K562 (cell line): ENCODE results near the gene LMNB1. TPM values are rescaled to one million over a fixed set of nuclear protein-coding genes. Genes with fewer than 3 reads are reported as not detected.

Experiments used
- BDP1 ChIP-seq: IDR thresholded peaks from 3 replicates; pipeline ENCODE4 v1.6.1; 2011; ENCODE audit not compliant: insufficient read length, insufficient read depth
- HNRNPH1 ChIP-seq: fragments of 200-400 bp; formaldehyde crosslinking; optimal IDR thresholded peaks from 2 replicates; pipeline ENCODE3; 2017; ENCODE audit warnings: low read depth, mild to moderate bottlenecking, low read length, moderate library complexity
- HNRNPK ChIP-seq: fragments of 200-400 bp; formaldehyde crosslinking; IDR thresholded peaks from one replicate; pipeline ENCODE4 v1.6.1; 2018; ENCODE audit warnings: mild to moderate bottlenecking, low read depth, low read length; ENCODE audit not compliant: poor library complexity, severe bottlenecking
- MAFF ChIP-seq: IDR thresholded peaks from 2 replicates; pipeline ENCODE4 v1.6.1; 2012; ENCODE audit warnings: low read length, improper control_type of control experiment
- PCBP1 ChIP-seq: fragments of 200-400 bp; formaldehyde crosslinking; IDR thresholded peaks from 2 replicates; pipeline ENCODE4 v1.6.1; 2018; ENCODE audit warnings: mild to moderate bottlenecking, low read depth, low read length; ENCODE audit not compliant: poor library complexity, severe bottlenecking
- SMARCA4 ChIP-seq: fragments of 450-650 bp; IDR thresholded peaks from 2 replicates; pipeline ENCODE4 v1.6.1; 2016
- TRIM24 ChIP-seq, 2 experiments: fragments of 450-650 bp; IDR thresholded peaks; 2 replicates each; pipeline ENCODE4 v1.6.1; 2016
- polyA plus RNA-seq, 8 experiments: library from polyadenylated mRNA; depleted of rRNA in 4 of 8; stranded (reverse) in 5 of 8; unstranded in 3 of 8; fragments of >200 nt; fragmentation: Nextera tagmentation in 2 of 8; fragmentation: Illumina TruSeq in 1 of 8; extraction: Ambion mirVana in 2 of 8; extraction: Trizol in 1 of 8; gene quantifications; 2 replicates each; pipeline versions ENCODE4 v1.2.1 to v1.2.3, GENCODE V29; 2011 to 2014; ENCODE audit warnings: inconsistent platforms in 1 of 8, missing spikeins in 1 of 8
- total RNA-seq, 7 experiments: library from RNA; depleted of rRNA in 6 of 7; stranded (reverse); fragments of >200 nt in 6 of 7; fragmentation: Illumina TruSeq in 2 of 7; extraction: Trizol in 2 of 7; gene quantifications; 2 replicates each; pipeline versions ENCODE4 v1.2.1 to v1.2.3, GENCODE V29; 2011 to 2021; ENCODE audit warnings: low replicate concordance in 1 of 7
- TF ChIP-seq, protein P1 (sequence below): fragments of 450-650 bp; IDR thresholded peaks from 2 replicates; pipeline ENCODE4 v1.6.1; 2016; ENCODE audit warnings: borderline replicate concordance
- TF ChIP-seq, protein P2 (sequence below): sonication (generic); formaldehyde crosslinking; IDR thresholded peaks from 2 replicates; pipeline ENCODE4 v1.8.1; 2023; ENCODE audit warnings: mild to moderate bottlenecking, missing genetic modification reagents
- TF ChIP-seq, protein P3 (sequence below): fragments of 450-650 bp; IDR thresholded peaks from 2 replicates; pipeline ENCODE4 v1.6.1; 2016; ENCODE audit warnings: low read depth
- TF ChIP-seq, protein P4 (sequence below): fragments of 450-650 bp; formaldehyde crosslinking; IDR thresholded peaks from 2 replicates; pipeline ENCODE4 v1.4.0; 2022; ENCODE audit warnings: mild to moderate bottlenecking, moderate library complexity
- TF ChIP-seq, protein P5 (sequence below): fragments of 450-650 bp; conservative IDR thresholded peaks from 2 replicates; pipeline ENCODE4 v1.6.1; 2016; ENCODE audit warnings: missing genetic modification characterization, low read depth, mild to moderate bottlenecking, control low read depth, missing compliant biosample characterization

LMNB1 gene
- total and polyA plus RNA-seq, 9 of the 15 experiments (the other 6 are each of a cell fraction or from before 2014, with no cell fraction given) = 2.8 to 190 (median 131) TPM

DNA sequence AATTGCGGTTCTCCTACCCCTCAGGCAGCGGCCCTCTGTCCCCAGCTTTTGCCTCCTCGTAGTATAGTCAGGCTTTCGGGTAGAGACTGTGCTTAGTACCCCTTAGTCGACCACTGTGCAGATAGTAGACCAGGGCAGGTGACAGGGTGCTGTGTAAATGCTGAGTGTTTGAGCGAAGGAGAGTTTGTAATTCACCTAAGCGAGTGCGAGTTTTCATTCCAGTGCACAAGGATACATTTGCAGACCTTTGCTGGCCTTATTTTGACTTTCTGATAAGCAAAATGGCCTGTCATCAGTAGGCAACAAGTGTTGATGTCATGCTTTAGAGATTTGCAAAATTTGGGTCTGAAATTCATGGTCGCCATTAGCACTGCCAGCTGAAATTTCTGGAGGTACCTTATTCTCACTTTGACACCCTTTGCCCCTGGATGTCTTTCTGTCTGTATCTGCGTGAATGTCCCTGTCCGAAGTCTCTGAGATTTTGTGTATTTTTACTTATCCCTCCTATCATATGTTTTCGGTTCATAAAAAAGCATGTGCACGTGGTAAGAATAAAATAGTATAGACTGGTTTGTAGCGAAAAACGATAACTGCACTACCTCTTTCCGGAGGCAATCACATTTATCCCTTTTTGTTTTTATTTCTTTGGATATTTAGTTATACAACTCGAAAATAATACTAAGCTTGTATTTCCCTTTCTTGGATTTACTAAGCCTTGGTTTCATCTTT lies 1.9 kb downstream of the LMNB1 start (continued):
- TF ChIP-seq, protein P1, sequence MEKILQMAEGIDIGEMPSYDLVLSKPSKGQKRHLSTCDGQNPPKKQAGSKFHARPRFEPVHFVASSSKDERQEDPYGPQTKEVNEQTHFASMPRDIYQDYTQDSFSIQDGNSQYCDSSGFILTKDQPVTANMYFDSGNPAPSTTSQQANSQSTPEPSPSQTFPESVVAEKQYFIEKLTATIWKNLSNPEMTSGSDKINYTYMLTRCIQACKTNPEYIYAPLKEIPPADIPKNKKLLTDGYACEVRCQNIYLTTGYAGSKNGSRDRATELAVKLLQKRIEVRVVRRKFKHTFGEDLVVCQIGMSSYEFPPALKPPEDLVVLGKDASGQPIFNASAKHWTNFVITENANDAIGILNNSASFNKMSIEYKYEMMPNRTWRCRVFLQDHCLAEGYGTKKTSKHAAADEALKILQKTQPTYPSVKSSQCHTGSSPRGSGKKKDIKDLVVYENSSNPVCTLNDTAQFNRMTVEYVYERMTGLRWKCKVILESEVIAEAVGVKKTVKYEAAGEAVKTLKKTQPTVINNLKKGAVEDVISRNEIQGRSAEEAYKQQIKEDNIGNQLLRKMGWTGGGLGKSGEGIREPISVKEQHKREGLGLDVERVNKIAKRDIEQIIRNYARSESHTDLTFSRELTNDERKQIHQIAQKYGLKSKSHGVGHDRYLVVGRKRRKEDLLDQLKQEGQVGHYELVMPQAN = peak; percentile 14; the same call in 1 of the 2 replicates
- no peak for TF ChIP-seq MAFF
- TF ChIP-seq, protein P2, sequence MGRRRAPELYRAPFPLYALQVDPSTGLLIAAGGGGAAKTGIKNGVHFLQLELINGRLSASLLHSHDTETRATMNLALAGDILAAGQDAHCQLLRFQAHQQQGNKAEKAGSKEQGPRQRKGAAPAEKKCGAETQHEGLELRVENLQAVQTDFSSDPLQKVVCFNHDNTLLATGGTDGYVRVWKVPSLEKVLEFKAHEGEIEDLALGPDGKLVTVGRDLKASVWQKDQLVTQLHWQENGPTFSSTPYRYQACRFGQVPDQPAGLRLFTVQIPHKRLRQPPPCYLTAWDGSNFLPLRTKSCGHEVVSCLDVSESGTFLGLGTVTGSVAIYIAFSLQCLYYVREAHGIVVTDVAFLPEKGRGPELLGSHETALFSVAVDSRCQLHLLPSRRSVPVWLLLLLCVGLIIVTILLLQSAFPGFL (CRISPR knock-in tag) = 0 out of 2 replicates have a peak, but pooled peaks have one; percentile 7
- TF ChIP-seq PCBP1 = no peak
- TF ChIP-seq, protein P3, sequence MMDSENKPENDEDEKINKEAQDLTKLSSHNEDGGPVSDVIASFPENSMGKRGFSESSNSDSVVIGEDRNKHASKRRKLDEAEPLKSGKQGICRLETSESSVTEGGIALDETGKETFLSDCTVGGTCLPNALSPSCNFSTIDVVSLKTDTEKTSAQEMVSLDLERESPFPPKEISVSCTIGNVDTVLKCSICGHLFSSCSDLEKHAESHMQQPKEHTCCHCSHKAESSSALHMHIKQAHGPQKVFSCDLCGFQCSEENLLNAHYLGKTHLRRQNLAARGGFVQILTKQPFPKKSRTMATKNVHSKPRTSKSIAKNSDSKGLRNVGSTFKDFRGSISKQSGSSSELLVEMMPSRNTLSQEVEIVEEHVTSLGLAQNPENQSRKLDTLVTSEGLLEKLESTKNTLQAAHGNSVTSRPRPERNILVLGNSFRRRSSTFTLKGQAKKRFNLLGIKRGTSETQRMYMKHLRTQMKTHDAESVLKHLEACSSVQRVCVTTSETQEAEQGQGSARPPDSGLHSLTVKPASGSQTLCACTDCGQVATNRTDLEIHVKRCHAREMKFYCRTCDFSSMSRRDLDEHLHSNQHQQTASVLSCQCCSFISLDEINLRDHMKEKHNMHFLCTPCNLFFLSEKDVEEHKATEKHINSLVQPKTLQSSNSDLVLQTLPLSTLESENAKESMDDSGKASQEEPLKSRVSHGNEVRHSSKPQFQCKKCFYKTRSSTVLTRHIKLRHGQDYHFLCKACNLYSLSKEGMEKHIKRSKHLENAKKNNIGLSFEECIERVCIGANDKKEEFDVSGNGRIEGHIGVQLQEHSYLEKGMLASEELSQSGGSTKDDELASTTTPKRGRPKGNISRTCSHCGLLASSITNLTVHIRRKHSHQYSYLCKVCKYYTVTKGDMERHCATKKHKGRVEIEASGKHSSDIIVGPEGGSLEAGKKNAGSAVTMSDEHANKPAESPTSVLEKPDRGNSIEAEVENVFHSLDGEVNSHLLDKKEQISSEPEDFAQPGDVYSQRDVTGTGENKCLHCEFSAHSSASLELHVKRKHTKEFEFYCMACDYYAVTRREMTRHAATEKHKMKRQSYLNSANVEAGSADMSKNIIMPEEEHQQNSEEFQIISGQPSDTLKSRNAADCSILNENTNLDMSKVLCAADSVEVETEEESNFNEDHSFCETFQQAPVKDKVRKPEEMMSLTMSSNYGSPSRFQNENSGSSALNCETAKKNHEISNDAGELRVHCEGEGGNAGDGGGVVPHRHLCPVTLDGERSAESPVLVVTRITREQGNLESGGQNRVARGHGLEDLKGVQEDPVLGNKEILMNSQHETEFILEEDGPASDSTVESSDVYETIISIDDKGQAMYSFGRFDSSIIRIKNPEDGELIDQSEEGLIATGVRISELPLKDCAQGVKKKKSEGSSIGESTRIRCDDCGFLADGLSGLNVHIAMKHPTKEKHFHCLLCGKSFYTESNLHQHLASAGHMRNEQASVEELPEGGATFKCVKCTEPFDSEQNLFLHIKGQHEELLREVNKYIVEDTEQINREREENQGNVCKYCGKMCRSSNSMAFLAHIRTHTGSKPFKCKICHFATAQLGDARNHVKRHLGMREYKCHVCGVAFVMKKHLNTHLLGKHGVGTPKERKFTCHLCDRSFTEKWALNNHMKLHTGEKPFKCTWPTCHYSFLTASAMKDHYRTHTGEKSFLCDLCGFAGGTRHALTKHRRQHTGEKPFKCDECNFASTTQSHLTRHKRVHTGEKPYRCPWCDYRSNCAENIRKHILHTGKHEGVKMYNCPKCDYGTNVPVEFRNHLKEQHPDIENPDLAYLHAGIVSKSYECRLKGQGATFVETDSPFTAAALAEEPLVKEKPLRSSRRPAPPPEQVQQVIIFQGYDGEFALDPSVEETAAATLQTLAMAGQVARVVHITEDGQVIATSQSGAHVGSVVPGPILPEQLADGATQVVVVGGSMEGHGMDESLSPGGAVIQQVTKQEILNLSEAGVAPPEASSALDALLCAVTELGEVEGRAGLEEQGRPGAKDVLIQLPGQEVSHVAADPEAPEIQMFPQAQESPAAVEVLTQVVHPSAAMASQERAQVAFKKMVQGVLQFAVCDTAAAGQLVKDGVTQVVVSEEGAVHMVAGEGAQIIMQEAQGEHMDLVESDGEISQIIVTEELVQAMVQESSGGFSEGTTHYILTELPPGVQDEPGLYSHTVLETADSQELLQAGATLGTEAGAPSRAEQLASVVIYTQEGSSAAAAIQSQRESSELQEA = peak; percentile 51; the same call in 1 of the 2 replicates
- no peak for TF ChIP-seq TRIM24 (IDR thresholded peaks at IDR 0.05)
- TF ChIP-seq, protein P4, sequence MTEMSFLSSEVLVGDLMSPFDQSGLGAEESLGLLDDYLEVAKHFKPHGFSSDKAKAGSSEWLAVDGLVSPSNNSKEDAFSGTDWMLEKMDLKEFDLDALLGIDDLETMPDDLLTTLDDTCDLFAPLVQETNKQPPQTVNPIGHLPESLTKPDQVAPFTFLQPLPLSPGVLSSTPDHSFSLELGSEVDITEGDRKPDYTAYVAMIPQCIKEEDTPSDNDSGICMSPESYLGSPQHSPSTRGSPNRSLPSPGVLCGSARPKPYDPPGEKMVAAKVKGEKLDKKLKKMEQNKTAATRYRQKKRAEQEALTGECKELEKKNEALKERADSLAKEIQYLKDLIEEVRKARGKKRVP (CRISPR knock-in tag) = no peak
- TF ChIP-seq HNRNPH1 = no peak
- TF ChIP-seq, protein P5, sequence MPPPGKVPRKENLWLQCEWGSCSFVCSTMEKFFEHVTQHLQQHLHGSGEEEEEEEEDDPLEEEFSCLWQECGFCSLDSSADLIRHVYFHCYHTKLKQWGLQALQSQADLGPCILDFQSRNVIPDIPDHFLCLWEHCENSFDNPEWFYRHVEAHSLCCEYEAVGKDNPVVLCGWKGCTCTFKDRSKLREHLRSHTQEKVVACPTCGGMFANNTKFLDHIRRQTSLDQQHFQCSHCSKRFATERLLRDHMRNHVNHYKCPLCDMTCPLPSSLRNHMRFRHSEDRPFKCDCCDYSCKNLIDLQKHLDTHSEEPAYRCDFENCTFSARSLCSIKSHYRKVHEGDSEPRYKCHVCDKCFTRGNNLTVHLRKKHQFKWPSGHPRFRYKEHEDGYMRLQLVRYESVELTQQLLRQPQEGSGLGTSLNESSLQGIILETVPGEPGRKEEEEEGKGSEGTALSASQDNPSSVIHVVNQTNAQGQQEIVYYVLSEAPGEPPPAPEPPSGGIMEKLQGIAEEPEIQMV (tag) = no peak
- TF ChIP-seq SMARCA4 = no peak; the same call in 1 of the 2 replicates
- no peak for TF ChIP-seq HNRNPK
- TF ChIP-seq BDP1 = no peak
